ENCODE measurements around the gene MAB21L4. TPM values are rescaled to one million over a fixed set of nuclear protein-coding genes. Genes with fewer than 3 reads are reported as not detected.

Gene MAB21L4
- polyA plus RNA-seq, 1 experiment, result not detected

GRCh38 chr2:240900141-240900860 is 4.3 kb upstream of the MAB21L4 start:
- ChIA-PET POLR2A (no interaction called here), CTCF (interaction anchor here (1.3 kb wide), 1 partner anchor 14 kb away, joined by 4 read pairs; no protein-coding TSS in a partner anchor)
- Histone ChIP-seq H3K9me3 (ENCODE audit: control insufficient read depth, insufficient read depth, low read length) (no peaks in the 10 kb centered on the region; the same call in 1 of the 2 replicates), H3K4me3 (ENCODE audit: low read depth, low read length) (no peak overlapping the region), H3K27ac (ENCODE audit: low read depth, low read length) (no peak overlapping the region), H3K27me3 (ENCODE audit: control insufficient read depth, insufficient read depth, low read length) (peaks cover 7% of the 10 kb centered on the region)
- no peak for DNase-seq (ENCODE audit: low read depth, low spot score)
- no peak for TF ChIP-seq CTCF (IDR thresholded peaks at IDR 0.05; ENCODE audit: low read depth, low read length)

- Histone ChIP-seq H3K4me3 (ENCODE audit: low read depth, low read length) (no peak overlapping the region), H3K27ac (ENCODE audit: low read depth, low read length) (no peak overlapping the region), H3K27me3 (ENCODE audit: control insufficient read depth, insufficient read depth, low read length) (peaks cover 7% of the 10 kb centered on the region), H3K9me3 (ENCODE audit: control insufficient read depth, insufficient read depth, low read length) (no peaks in the 10 kb centered on the region; the same call in 1 of the 2 replicates)
- no peak for TF ChIP-seq CTCF (IDR thresholded peaks at IDR 0.05; ENCODE audit: low read depth, low read length)
- no peak for DNase-seq (ENCODE audit: low read depth, low spot score)
- ChIA-PET CTCF (interaction anchor here (1.3 kb wide), 1 partner anchor 15 kb away, joined by 4 read pairs; no protein-coding TSS in a partner anchor), POLR2A (no interaction called here)
These were observed 3.5 kb upstream of the MAB21L4 start for GRCh38 chr2:240899468-240899865.

GRCh38 chr2:240898731-240899467 is 2.9 kb upstream of the MAB21L4 start:
- no peak for TF ChIP-seq CTCF (IDR thresholded peaks at IDR 0.05; ENCODE audit: low read depth, low read length)
- DNase-seq (ENCODE audit: low read depth, low spot score), result no peak
- ChIA-PET CTCF (interaction anchor here (2.6 kb wide), 1 partner anchor 15 kb away, joined by 12 read pairs; no protein-coding TSS in a partner anchor), POLR2A (no interaction called here)
- no peak overlapping the region for H3K4me3 ChIP-seq (ENCODE audit: low read depth, low read length)
- peaks cover 7% of the 10 kb centered on the region for H3K27me3 ChIP-seq (ENCODE audit: control insufficient read depth, insufficient read depth, low read length)
- no peak overlapping the region for H3K27ac ChIP-seq (ENCODE audit: low read depth, low read length)
- no peaks in the 10 kb centered on the region; the same call in 1 of the 2 replicates for H3K9me3 ChIP-seq (ENCODE audit: control insufficient read depth, insufficient read depth, low read length)

- POLR2A ChIA-PET, result no interaction called here
- H3K27ac ChIP-seq (ENCODE audit: low read depth, low read length), result no peak overlapping the region
- no peaks in the 10 kb centered on the region; the same call in 1 of the 2 replicates for H3K9me3 ChIP-seq (ENCODE audit: control insufficient read depth, insufficient read depth, low read length)
- no peak overlapping the region for H3K4me3 ChIP-seq (ENCODE audit: low read depth, low read length)
- DNase-seq (ENCODE audit: low read depth, low spot score), result no peak
- H3K27me3 ChIP-seq (ENCODE audit: control insufficient read depth, insufficient read depth, low read length), result peaks cover 7% of the 10 kb centered on the region
- CTCF ChIA-PET, result interaction anchor here (0.5 to 2.6 kb wide), 2 partner anchors 16 to 739 kb away, joined by 4 to 12 read pairs; no protein-coding TSS in a partner anchor
- no peak for TF ChIP-seq CTCF (IDR thresholded peaks at IDR 0.05; ENCODE audit: low read depth, low read length)
These were observed 2.3 kb upstream of the MAB21L4 start for GRCh38 chr2:240898108-240898730.

Data from AG04450 (cell line).